ENCODE results near the gene BDKRB2. TPM values are rescaled to one million over a fixed set of nuclear protein-coding genes. Genes with fewer than 3 reads are reported as not detected.

The BDKRB2 gene
- polyA plus RNA-seq, 2 of the 4 experiments (the other 2 are of a cell fraction): 13.9 to 21.6 TPM

GRCh38 chr14:96268431-96269358 lies 64.1 kb downstream of the BDKRB2 start (continued):
- no peak for TF ChIP-seq FOXS1 (CRISPR knock-in tag; IDR thresholded peaks at IDR 0.05)
- no peak for TF ChIP-seq RFX5 (IDR thresholded peaks at IDR 0.05)
- no peak for TF ChIP-seq ZSCAN20 (CRISPR knock-in tag; IDR thresholded peaks at IDR 0.05)
- no peak for TF ChIP-seq BHLHE40 (IDR thresholded peaks at IDR 0.05; ENCODE audit: low read depth, low read length)
- TF ChIP-seq, protein P1, sequence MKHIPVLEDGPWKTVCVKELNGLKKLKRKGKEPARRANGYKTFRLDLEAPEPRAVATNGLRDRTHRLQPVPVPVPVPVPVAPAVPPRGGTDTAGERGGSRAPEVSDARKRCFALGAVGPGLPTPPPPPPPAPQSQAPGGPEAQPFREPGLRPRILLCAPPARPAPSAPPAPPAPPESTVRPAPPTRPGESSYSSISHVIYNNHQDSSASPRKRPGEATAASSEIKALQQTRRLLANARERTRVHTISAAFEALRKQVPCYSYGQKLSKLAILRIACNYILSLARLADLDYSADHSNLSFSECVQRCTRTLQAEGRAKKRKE (CRISPR knock-in tag; IDR thresholded peaks at IDR 0.05; ENCODE audit: low read depth): 0 out of 2 replicates have a peak, but pooled peaks have one; percentile 44
- TF ChIP-seq, protein P2, sequence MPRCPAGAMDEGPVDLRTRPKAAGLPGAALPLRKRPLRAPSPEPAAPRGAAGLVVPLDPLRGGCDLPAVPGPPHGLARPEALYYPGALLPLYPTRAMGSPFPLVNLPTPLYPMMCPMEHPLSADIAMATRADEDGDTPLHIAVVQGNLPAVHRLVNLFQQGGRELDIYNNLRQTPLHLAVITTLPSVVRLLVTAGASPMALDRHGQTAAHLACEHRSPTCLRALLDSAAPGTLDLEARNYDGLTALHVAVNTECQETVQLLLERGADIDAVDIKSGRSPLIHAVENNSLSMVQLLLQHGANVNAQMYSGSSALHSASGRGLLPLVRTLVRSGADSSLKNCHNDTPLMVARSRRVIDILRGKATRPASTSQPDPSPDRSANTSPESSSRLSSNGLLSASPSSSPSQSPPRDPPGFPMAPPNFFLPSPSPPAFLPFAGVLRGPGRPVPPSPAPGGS (IDR thresholded peaks at IDR 0.05): peak; percentile 89; the same call in 2 of the 3 replicates
- TF ChIP-seq ZNF302 (CRISPR knock-in tag; IDR thresholded peaks at IDR 0.05): no peak
- TF ChIP-seq MAZ (IDR thresholded peaks at IDR 0.05; ENCODE audit: borderline replicate concordance, low read depth, low read length): no peak
- no peak for TF ChIP-seq HEYL (CRISPR knock-in tag; IDR thresholded peaks at IDR 0.05)
- TF ChIP-seq CBX8 (IDR thresholded peaks at IDR 0.05): no peak
- TF ChIP-seq NR3C1 (IDR thresholded peaks at IDR 0.05): no peak
- no peak for TF ChIP-seq ESRRA (IDR thresholded peaks at IDR 0.05; ENCODE audit: borderline replicate concordance, low read length)
- no peak for TF ChIP-seq E2F6 (IDR thresholded peaks at IDR 0.05; ENCODE audit: borderline replicate concordance, low read depth)
- peak; percentile 93 to 97 for TF ChIP-seq CEBPB (IDR thresholded peaks at IDR 0.05)
- TF ChIP-seq FOSL2 (IDR thresholded peaks at IDR 0.05): peak; percentile 75
- peak; percentile 86 for TF ChIP-seq FOSL2 (CRISPR knock-in tag; IDR thresholded peaks at IDR 0.05)
- TF ChIP-seq, protein P3, sequence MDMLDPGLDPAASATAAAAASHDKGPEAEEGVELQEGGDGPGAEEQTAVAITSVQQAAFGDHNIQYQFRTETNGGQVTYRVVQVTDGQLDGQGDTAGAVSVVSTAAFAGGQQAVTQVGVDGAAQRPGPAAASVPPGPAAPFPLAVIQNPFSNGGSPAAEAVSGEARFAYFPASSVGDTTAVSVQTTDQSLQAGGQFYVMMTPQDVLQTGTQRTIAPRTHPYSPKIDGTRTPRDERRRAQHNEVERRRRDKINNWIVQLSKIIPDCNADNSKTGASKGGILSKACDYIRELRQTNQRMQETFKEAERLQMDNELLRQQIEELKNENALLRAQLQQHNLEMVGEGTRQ (IDR thresholded peaks at IDR 0.05): no peak
- TF ChIP-seq HOXB5 (CRISPR knock-in tag; IDR thresholded peaks at IDR 0.05): peak; percentile 91

GRCh38 chr14:96269359-96269710 lies 64.7 kb downstream of the BDKRB2 start:
- H3K4me2 ChIP-seq: peak overlapping the region; percentile 56
- peak overlapping the region; percentile 82 to 92 for H3K27ac ChIP-seq
- no peak for TF ChIP-seq FOSL2 (IDR thresholded peaks at IDR 0.05)
- TF ChIP-seq FOSL2 (CRISPR knock-in tag; IDR thresholded peaks at IDR 0.05): no peak
- no peak for TF ChIP-seq NR3C1 (IDR thresholded peaks at IDR 0.05)
- no peak for TF ChIP-seq KDM1A (IDR thresholded peaks at IDR 0.05; ENCODE audit: low read depth)
- TF ChIP-seq MAX (IDR thresholded peaks at IDR 0.05): 0 out of 2 replicates have a peak, but pooled peaks have one; percentile 19
- 50% methylated on average over 8 of the region's 10 CpGs for WGBS (ENCODE audit: missing lambda C conversion rate)
- POLR2A ChIA-PET: interaction anchor here (1.4 kb wide), 1 partner anchor 23 kb away, joined by 5 read pairs; no protein-coding TSS in a partner anchor
- CTCF ChIA-PET: interaction anchor here (0.5 to 3.1 kb wide), 7 partner anchors 12 to 271 kb away, joined by 3 to 12 read pairs (median 5); partner anchors contain the start of gene BDKRB1
- no peak overlapping the region for H3K4me3 ChIP-seq
- peaks cover 21% of the 10 kb centered on the region for H3K9me3 ChIP-seq
- peak; percentile 48 to 68 for ATAC-seq
- peaks cover 51% of the 10 kb centered on the region for H3K4me1 ChIP-seq
- DNase-seq (ENCODE audit: low read depth in 1 of 2, low spot score in 1 of 2): no peak
- no peak for FAIRE-seq
